HL-60/S4 (cell line): Measurements from ENCODE around the gene VAT1L.
"Not testable (repeated sequence)": the region's sequence is repeated elsewhere in the genome, so short reads cannot be mapped to it uniquely, and the experiment has no call there.

Source experiments
- in situ Hi-C: fragments of 300-500 bp; cut with MboI; formaldehyde crosslinking; loops from 2 replicates; pipeline ENCODE4 v1.14.3; 2022; ENCODE audit warnings: low sequenced_read_pairs

Gene VAT1L

GRCh38 chr16:77947590-77947989 is 159.2 kb downstream of the VAT1L start:
- in situ Hi-C loops: not testable (repeated sequence)

DNA sequence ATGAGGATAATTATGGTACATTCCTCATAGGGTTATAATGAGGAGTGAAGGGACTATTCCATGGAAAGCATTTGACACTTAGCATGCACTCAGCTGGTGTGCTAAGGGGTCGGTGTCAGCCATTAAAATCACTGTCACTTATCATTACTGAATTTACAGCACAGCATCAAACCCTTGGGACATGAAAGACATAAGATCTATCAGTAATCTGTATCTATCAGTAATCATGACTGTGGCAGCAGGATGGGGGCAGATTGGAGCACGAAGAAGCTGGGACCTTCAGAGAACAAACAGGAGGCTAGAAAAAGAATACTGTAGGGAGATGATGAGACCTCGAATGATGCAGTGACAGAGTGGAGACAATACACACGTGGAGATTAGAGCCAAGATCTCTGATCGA is 160.5 kb downstream of the VAT1L start:
- in situ Hi-C loops: no loop called here

DNA sequence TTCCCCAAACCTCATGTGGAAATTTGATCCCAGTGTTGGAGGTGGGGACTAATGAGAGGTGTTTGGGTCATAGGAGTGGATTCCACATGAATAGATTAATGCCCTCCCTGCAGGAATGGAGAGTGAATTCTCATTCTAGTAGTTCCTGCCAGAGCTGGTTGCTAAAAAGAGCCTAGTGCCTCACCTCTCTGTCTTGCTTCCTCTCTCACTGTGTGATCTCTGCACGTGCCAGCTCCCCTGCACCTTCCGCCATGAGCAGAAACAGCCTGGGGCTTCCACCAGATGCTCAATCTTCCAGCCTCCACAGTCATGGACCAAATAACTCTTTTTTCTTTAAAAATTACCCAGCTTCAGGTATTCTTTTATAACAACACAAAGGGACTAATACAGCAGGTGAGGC is 161.1 kb downstream of the VAT1L start:
- in situ Hi-C loops: no loop called here

- in situ Hi-C loops: loop anchor here (25.0 kb wide), 1 partner anchor 714 kb away; no protein-coding TSS in a partner anchor
Measured at GRCh38 chr16:77951788-77952187, 163.4 kb downstream of the VAT1L start.

GRCh38 chr16:77955127-77955526 is 166.8 kb downstream of the VAT1L start:
- in situ Hi-C loops: loop anchor here (25.0 kb wide), 1 partner anchor 718 kb away; no protein-coding TSS in a partner anchor

- in situ Hi-C loops: loop anchor here (25.0 kb wide), 1 partner anchor 719 kb away; no protein-coding TSS in a partner anchor
Measured at GRCh38 chr16:77956231-77956630, 167.9 kb downstream of the VAT1L start.

GRCh38 chr16:77960766-77961165 is 172.4 kb downstream of the VAT1L start:
- in situ Hi-C loops: loop anchor here (25.0 kb wide), 1 partner anchor 723 kb away; no protein-coding TSS in a partner anchor

GRCh38 chr16:77961814-77962213 is 173.4 kb downstream of the VAT1L start:
- in situ Hi-C loops: loop anchor here (25.0 kb wide), 1 partner anchor 725 kb away; no protein-coding TSS in a partner anchor

GRCh38 chr16:77962689-77963088 is 174.3 kb downstream of the VAT1L start:
- in situ Hi-C loops: loop anchor here (25.0 kb wide), 1 partner anchor 725 kb away; no protein-coding TSS in a partner anchor

DNA sequence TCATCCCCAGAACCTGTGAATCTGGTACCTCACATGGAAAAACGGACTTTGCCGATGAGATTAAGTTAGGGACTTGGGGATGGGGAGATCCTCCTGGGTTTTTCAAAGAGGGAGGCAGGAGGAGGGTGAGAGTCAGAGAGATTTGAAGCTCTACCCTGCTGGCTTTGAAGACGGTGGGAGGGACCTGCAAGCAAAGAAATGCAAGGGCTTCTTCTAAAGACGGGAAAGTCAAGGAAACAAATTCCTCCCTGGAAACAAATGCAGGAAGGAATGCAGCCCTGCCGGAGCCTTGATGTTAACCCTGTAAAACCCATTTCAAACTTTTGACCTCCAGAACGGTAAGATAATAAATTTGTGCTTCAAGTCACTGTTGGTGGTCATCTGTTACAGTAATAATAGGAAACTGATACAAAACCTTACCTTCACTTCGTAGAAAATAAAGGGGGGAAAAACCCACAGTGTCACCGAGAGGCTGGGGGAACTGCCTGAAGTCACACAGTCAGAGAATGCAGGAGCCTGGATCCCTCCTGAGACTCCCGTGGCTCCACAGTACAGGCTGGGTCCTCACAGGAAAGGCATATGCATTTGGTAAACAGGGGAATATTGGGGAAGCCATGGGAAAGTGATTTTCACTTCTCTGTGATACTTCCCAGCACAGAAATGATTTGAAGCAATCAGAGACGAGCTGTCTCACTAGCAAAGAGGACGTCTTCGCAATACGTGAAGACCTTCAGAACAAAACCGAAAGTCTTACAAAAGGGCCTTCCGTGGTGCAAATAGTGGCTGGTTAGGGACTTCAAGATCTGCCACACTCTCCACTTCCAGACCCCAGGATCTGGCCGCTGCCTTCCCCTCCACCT is 175.1 kb downstream of the VAT1L start:
- in situ Hi-C loops: loop anchor here (25.0 kb wide), 1 partner anchor 726 kb away; no protein-coding TSS in a partner anchor

GRCh38 chr16:77965346-77965745 is 177.0 kb downstream of the VAT1L start:
- in situ Hi-C loops: loop anchor here (25.0 kb wide), 1 partner anchor 728 kb away; no protein-coding TSS in a partner anchor

DNA sequence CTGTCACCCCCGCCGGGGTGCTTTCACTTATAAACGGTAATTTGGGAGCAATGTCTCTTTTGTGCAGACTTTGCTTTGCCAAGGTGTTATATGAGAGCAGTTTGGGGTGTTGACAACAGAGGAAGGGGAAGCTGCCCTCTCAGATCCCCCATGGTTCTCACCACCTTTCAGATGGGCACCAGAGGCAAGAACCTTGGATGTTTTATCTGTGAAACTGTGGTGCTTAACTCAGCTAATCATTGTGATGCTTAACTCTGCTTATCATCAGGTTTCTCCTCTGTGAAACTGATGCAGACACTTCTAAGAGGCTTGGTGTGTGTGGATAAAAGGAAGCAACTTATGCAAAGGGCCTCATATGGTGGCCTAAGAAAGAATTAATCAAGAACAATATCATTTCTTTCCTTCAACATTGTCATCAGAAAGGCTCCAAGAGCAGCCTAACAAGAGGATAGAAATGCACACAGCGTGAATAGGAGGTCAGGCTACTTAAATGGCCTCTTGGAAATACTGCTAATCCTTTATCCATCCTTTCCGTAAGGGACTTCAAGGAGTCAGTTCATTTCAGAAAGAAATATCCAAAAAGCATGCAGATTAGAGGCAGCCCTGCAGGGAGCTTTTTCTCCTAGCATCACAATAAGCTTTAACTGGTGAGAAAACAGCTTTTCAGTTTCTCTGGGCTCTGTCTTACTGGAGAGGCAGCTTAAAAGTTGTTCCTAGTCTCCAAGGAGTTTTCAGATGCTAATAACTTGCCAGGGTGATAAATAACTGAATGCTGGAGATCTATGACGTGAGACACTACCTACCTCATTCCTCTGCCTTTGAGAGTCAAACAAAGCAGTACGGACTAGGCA is 178.9 kb downstream of the VAT1L start:
- in situ Hi-C loops: loop anchor here (25.0 kb wide), 1 partner anchor 730 kb away; no protein-coding TSS in a partner anchor

DNA sequence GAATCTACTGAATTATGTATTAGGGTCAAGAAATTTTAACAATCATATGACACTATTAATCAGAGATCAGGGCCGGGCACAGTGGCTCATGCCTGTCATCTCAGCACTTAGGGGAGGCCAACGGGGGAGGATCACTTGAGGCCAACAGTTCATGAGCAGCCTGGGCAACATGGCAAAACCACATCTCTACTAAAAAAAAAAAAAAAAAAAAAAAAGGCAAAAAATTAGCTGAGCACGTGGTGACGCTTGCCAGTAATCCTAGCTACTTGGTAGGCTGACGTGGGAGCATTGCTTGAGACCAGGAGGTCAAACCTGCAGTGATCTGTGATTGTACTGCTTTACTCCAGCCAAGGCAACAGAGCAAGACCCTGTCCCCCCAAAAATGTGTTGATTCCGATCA is 181.5 kb downstream of the VAT1L start:
- in situ Hi-C loops: loop anchor here (5.0 to 25.0 kb wide), 2 partner anchors 293 to 733 kb away; no protein-coding TSS in a partner anchor

GRCh38 chr16:77970371-77970770 is 182.0 kb downstream of the VAT1L start:
- in situ Hi-C loops: loop anchor here (5.0 to 25.0 kb wide), 2 partner anchors 293 to 733 kb away; no protein-coding TSS in a partner anchor

DNA sequence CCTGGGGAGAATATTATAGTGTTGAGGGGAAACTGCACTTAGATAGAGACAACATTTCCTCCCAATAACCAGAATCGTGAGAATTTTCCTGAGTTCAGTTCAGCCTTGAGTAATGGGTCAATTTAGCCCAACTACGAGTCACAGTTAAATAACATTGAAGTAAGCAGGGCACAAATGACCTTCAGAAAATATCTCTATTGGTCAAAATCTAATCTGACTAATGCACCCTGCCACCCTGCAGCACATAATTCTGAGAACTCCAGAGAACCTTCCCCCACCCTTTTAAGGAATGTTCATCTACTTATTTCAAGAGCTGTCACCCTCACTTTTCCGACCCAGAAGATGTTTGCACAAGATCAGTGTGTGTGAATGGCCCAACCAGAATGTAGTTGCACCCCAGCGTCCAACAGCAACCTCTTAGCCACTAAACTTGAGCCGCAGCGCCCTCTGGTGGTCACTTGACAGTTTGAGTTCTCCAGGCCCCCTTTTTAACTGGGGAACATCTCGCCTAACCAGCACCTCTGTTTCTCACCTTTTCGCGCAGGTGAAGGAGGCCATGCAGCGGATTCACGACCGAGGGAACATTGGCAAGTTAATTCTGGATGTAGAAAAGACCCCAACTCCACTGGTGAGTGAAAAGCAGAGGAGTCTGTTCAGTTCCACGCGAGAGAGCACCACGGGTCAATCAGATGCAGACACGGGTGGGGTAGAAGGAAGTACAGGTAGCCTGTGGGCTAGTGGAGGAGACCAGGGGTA is 183.1 kb downstream of the VAT1L start:
- in situ Hi-C loops: loop anchor here (5.0 to 25.0 kb wide), 2 partner anchors 294 to 734 kb away; no protein-coding TSS in a partner anchor

DNA sequence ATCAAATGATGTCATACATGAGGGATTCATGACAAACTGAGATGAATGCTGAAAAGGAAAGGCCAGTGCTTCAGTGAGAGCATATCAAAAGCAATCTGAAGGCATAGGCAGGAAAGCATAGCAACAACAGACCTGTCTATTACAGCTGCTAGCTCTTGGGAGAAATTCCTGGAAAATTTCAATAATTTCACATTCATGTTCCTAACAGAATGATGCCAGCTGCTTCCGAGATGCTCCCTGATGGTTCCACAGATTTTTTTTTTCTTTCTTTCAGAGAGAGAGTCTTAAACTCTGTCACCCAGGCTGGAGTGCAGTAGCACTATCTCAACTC is 183.7 kb downstream of the VAT1L start:
- in situ Hi-C loops: loop anchor here (5.0 to 25.0 kb wide), 2 partner anchors 295 to 735 kb away; no protein-coding TSS in a partner anchor

GRCh38 chr16:77974883-77975282 is 186.5 kb downstream of the VAT1L start:
- in situ Hi-C loops: loop anchor here (5.0 to 25.0 kb wide), 2 partner anchors 298 to 738 kb away; no protein-coding TSS in a partner anchor

DNA sequence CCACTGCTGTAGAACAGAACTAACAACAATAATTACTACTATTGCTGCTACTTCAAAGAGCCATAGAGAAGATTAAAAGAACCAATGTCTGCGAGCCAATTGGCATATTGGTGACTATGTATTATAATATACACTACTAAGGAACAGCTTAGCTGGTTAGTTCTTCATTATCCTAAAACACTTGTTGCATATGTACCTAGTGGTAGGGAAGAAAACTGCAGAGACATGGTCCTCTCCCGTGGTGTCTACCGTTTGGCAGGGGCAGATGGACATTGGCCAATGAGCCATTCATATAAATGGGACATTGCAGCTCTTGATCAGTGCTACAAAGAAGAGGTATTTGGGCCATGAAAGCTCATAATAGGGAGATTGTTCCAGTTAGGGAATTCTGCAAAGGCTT is 187.6 kb downstream of the VAT1L start:
- in situ Hi-C loops: no loop called here

GRCh38 chr16:77977339-77977738 is 189.0 kb downstream of the VAT1L start:
- in situ Hi-C loops: no loop called here

DNA sequence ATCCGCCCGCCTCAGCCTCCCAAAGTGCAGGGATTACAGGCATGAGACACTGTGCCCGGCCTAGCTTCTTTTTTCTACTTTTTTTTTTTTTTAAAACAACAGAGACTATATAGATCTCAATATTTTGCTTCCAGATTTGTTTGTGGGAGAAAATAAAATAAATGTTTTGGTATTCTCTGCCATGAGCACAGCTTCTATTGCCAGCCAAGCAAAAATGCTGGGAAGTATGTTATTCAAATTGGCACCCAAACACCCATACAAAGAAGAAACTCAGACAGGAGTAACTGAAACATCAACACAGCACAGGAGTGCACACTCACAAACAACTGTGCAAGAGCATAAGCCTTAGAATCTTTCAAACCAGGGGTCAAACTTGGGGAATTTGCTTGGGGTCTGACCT is 196.7 kb downstream of the VAT1L start:
- in situ Hi-C loops: no loop called here
